IPS DF 4.7 (cell line): ENCODE data around the gene ADAMTS14.

Experiments used
- DNase-seq: peaks from one replicate; pipeline ENCODE4 v3.0.0-alpha.2; 2013; ENCODE audit warnings: low spot score; ENCODE audit errors: extremely low read depth

The ADAMTS14 gene

GRCh38 chr10:70728328-70728727 is 56.0 kb downstream of the ADAMTS14 start:
- DNase-seq = no peak

GRCh38 chr10:70729763-70730357 is 57.6 kb downstream of the ADAMTS14 start:
- DNase-seq = no peak

GRCh38 chr10:70730955-70731354 is 58.6 kb downstream of the ADAMTS14 start:
- DNase-seq = no peak

GRCh38 chr10:70732569-70732968 is 60.3 kb downstream of the ADAMTS14 start:
- DNase-seq = no peak

- DNase-seq = no peak
Measured at GRCh38 chr10:70733051-70733450, 60.7 kb downstream of the ADAMTS14 start.

- DNase-seq = no peak
Measured at GRCh38 chr10:70735161-70735560, 62.9 kb downstream of the ADAMTS14 start.

GRCh38 chr10:70736525-70736924 is 64.2 kb downstream of the ADAMTS14 start:
- no peak for DNase-seq

- DNase-seq = no peak
Measured at GRCh38 chr10:70737250-70737649, 64.9 kb downstream of the ADAMTS14 start.

GRCh38 chr10:70738006-70738760 is 65.9 kb downstream of the ADAMTS14 start:
- DNase-seq = no peak

- no peak for DNase-seq
Measured at GRCh38 chr10:70738761-70739121, 66.4 kb downstream of the ADAMTS14 start.

GRCh38 chr10:70740406-70741288 is 68.3 kb downstream of the ADAMTS14 start:
- no peak for DNase-seq

GRCh38 chr10:70742537-70743429 is 70.5 kb downstream of the ADAMTS14 start:
- DNase-seq = no peak

GRCh38 chr10:70743430-70743788 is 71.1 kb downstream of the ADAMTS14 start:
- DNase-seq = no peak

- DNase-seq = no peak
Measured at GRCh38 chr10:70743879-70744278, 71.6 kb downstream of the ADAMTS14 start.

- DNase-seq = no peak
Measured at GRCh38 chr10:70744617-70745143, 72.4 kb downstream of the ADAMTS14 start.

- DNase-seq = no peak
Measured at GRCh38 chr10:70745555-70745954, 73.2 kb downstream of the ADAMTS14 start.

- no peak for DNase-seq
Measured at GRCh38 chr10:70747192-70747965, 75.1 kb downstream of the ADAMTS14 start.

- DNase-seq = no peak
Measured at GRCh38 chr10:70748305-70748704, 76.0 kb downstream of the ADAMTS14 start.

- DNase-seq = no peak
Measured at GRCh38 chr10:70748801-70749573, 76.7 kb downstream of the ADAMTS14 start.
